ENCODE measurements around the gene CEP162.
"Not testable (repeated sequence)": the region's sequence is repeated elsewhere in the genome, so short reads cannot be mapped to it uniquely, and the experiment has no call there.

Gene CEP162

GRCh38 chr6:84227434-84228197, at the start of gene CEP162:
Gene CEP162, minus strand, starts transcription at chr6:84227643. Its CDS starts 1,250 bp downstream, at chr6:84226393.
- DNase-seq (ENCODE audit: low read depth in 3 of 3, low spot score in 1 of 3), result peak; percentile 51 to 78 (median 67)

- DNase-seq (ENCODE audit: low read depth in 3 of 3, low spot score in 1 of 3), result no peak
Measured at GRCh38 chr6:84274856-84275255, 47.4 kb upstream of the CEP162 start.

GRCh38 chr6:84273048-84273809, 45.8 kb upstream of the CEP162 start:
- DNase-seq (ENCODE audit: low read depth in 3 of 3, low spot score in 1 of 3), result no peak

- no peak for DNase-seq (ENCODE audit: low read depth in 3 of 3, low spot score in 1 of 3)
Measured at GRCh38 chr6:84272298-84272697, 44.9 kb upstream of the CEP162 start.

- DNase-seq (ENCODE audit: low read depth in 3 of 3, low spot score in 1 of 3), result no peak
Measured at GRCh38 chr6:84271061-84271716, 43.7 kb upstream of the CEP162 start.

GRCh38 chr6:84269947-84270733, 42.7 kb upstream of the CEP162 start:
- DNase-seq (ENCODE audit: low read depth in 3 of 3, low spot score in 1 of 3), result no peak

- DNase-seq (ENCODE audit: low read depth in 3 of 3, low spot score in 1 of 3), result no peak
Measured at GRCh38 chr6:84268781-84269180, 41.3 kb upstream of the CEP162 start.

- DNase-seq (ENCODE audit: low read depth in 3 of 3, low spot score in 1 of 3), result no peak
Measured at GRCh38 chr6:84263557-84263956, 36.1 kb upstream of the CEP162 start.

GRCh38 chr6:84260926-84261325, 33.5 kb upstream of the CEP162 start:
- no peak for DNase-seq (ENCODE audit: low read depth in 3 of 3, low spot score in 1 of 3)

- DNase-seq (ENCODE audit: low read depth in 3 of 3, low spot score in 1 of 3), result no peak
Measured at GRCh38 chr6:84260196-84260595, 32.8 kb upstream of the CEP162 start.

- no peak for DNase-seq (ENCODE audit: low read depth in 3 of 3, low spot score in 1 of 3)
Measured at GRCh38 chr6:84258866-84259265, 31.4 kb upstream of the CEP162 start.

GRCh38 chr6:84258268-84258667, 30.8 kb upstream of the CEP162 start:
- no peak for DNase-seq (ENCODE audit: low read depth in 3 of 3, low spot score in 1 of 3)

- DNase-seq (ENCODE audit: low read depth in 3 of 3, low spot score in 1 of 3), result no peak
Measured at GRCh38 chr6:84255641-84256040, 28.2 kb upstream of the CEP162 start.

- no peak for DNase-seq (ENCODE audit: low read depth in 3 of 3, low spot score in 1 of 3)
Measured at GRCh38 chr6:84253380-84253779, 25.9 kb upstream of the CEP162 start.

GRCh38 chr6:84251891-84252539, 24.6 kb upstream of the CEP162 start:
- no peak for DNase-seq (ENCODE audit: low read depth in 3 of 3, low spot score in 1 of 3)

GRCh38 chr6:84249724-84250123, 22.3 kb upstream of the CEP162 start:
- no peak for DNase-seq (ENCODE audit: low read depth in 3 of 3, low spot score in 1 of 3)

- DNase-seq (ENCODE audit: low read depth in 3 of 3, low spot score in 1 of 3), result not testable (repeated sequence)
Measured at GRCh38 chr6:84244416-84245081, 17.1 kb upstream of the CEP162 start.

- DNase-seq (ENCODE audit: low read depth in 3 of 3, low spot score in 1 of 3), result no peak
Measured at GRCh38 chr6:84243240-84243639, 15.8 kb upstream of the CEP162 start.

GRCh38 chr6:84242265-84242664, 14.8 kb upstream of the CEP162 start:
- DNase-seq (ENCODE audit: low read depth in 3 of 3, low spot score in 1 of 3), result no peak

GRCh38 chr6:84228198-84228543, 728 bp upstream of the CEP162 start:
- DNase-seq (ENCODE audit: low read depth in 3 of 3, low spot score in 1 of 3), result no peak

Data from stimulated activated CD4-positive, alpha-beta T cell treated with anti-CD3 and anti-CD28 coated beads, TNF-alpha, amount 100 ng/mL, for 1 hour (primary cell).